Measurements from ENCODE around the gene MCC.
A peak's percentile ranks its signal among the peaks of the same experiment; 100 is the strongest.

MCC gene

DNA sequence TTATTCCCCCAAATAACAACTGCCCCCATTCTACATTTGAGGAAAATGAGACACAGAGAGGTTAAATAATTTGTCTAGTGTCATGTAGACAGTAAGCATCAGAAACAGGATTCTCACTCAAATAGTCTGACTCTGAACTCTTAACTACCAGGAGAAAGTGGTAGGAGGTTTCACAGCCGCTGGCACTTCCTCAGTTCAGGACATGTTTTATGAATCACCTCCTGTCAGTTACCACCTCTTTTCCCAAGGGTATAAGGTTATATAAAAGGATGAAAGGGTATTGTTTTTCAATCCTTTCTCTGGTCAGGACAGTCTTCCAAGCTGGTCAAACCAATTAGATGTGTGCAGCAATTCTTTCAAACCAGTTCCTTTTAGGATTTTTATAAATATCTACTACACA lies 105.5 kb downstream of the MCC start:
- TF ChIP-seq, protein P1, sequence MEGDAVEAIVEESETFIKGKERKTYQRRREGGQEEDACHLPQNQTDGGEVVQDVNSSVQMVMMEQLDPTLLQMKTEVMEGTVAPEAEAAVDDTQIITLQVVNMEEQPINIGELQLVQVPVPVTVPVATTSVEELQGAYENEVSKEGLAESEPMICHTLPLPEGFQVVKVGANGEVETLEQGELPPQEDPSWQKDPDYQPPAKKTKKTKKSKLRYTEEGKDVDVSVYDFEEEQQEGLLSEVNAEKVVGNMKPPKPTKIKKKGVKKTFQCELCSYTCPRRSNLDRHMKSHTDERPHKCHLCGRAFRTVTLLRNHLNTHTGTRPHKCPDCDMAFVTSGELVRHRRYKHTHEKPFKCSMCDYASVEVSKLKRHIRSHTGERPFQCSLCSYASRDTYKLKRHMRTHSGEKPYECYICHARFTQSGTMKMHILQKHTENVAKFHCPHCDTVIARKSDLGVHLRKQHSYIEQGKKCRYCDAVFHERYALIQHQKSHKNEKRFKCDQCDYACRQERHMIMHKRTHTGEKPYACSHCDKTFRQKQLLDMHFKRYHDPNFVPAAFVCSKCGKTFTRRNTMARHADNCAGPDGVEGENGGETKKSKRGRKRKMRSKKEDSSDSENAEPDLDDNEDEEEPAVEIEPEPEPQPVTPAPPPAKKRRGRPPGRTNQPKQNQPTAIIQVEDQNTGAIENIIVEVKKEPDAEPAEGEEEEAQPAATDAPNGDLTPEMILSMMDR (IDR thresholded peaks at IDR 0.05): no peak

DNA sequence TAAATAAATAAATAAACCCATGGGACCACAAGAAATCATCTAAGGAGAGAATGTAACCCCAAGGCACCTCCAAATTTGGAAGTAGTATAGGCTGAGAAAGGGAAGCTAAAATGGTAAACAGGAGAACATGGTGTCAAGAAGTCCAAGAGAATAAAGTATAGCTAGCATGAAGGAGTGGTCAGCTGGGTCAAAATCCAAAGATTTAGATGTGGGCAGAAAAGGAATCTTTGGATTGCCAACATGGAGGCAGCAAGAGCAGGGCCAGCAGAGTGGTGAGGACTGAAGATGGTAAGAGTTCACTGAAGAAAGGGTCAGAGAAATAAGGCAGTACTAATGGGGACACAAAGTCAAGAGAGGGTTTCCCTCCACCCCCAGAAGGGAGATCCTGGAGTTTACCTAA lies 106.5 kb downstream of the MCC start:
- TF ChIP-seq, protein P1 (IDR thresholded peaks at IDR 0.05): no peak

DNA sequence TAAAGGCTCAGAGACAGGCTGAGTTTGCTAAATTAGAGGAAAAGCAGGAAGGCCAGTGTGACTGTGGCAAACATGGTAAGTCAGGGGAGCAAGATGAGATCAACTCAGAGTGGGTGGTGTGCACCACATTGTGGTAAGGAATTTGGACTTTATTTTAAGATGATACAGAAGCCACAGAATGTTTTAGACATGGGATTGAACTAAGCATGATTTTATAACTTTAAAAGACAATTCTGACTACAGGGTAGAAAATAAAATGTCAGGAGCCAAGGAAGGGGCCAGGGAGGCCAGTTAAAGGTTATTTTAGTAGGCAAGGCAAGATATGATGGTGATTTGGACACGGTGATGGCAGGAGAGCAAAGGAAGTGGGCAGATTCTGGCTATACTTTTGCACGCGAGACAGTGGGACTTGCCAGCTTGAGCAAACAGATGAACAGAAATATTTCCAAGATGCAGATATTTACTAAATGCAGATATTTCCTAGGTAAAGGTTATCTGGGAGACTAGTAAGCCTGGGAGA lies 107.4 kb downstream of the MCC start:
- TF ChIP-seq, protein P1 (IDR thresholded peaks at IDR 0.05): no peak

DNA sequence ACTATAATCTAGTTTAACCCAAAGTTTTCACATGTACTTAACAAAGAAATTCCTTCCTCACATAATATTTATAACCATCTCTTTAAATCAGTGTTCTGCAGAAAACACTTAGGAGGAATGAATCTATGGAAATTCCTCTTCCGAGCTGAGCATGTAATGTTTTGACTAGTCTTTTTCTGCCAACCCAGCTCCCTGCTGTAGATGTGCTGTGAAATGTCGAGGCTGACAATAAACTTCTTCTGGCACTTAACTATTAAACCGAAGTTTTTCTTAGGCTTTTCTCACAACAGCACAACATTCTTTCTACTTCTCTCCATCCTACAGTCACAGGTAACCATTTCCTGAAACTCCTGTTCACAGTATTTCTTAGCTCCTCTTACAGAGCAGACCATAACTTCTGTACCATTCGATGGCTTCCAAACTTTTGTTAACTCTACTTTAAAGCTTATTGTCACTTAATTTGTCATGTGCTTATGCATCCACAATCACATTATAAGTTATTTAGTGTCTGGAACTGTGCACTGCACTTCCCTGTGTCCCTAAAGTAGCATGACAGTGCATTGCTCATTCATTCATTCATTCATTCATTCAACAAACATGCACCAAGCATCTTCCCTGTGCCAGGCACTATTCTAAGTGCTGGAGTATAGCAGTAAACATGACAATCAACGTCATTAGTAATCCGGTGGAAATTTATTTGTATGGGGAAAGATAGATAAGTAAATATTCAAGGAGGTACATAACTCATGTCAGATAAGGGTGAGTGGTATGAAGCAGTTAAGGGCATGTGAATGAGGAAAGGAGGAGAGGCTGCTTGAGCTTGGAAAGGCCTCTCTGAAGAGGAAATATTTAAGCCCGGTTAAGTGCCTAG lies 108.1 kb downstream of the MCC start:
- TF ChIP-seq, protein P1 (IDR thresholded peaks at IDR 0.05): no peak

DNA sequence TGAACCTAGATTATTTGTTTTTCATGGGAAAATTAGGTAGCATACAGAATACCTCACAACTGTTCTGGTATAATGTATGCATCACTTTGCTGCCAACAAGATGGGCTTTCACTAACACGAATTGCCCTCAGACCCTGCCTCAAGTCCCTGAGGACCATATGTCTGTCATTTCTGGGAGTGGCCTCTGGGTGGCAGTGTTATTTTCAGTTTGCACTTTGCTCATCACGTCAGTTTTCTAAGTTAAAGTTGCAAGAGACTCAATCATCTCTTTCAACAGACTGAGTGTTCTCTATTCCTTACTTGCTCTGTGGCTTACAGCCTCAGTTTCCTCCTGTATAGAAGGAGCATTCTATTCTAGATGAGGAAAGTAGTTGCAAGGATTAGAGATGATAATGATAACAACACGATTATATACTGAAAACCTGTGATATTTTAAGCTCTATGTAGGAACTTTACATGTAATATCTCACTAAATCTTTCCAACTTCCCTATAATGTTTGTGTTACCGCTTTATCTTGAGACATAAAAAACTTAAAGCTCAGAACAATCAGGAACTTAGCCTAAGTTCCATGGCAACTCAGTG lies 109.2 kb downstream of the MCC start:
- TF ChIP-seq, protein P1 (IDR thresholded peaks at IDR 0.05): peak; percentile 79

DNA sequence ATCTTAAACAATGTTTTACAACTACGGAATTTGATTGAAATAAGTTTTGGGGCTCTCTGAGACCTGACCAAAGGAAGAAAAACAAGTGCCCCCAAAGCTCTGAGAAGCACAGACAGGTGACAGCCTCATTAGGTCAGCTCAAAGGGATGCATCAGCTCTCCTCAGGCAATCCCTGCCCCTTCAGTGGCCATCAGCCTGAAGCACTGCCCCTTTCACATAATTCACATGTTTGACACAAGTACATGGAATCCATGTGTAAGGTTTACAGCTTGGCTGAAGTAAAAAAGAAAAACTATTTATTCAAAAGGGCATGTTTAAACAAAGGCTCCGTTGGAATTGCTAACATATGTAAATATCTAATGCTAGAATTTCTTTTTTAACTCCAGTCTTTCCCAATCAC lies 109.7 kb downstream of the MCC start:
- TF ChIP-seq, protein P1 (IDR thresholded peaks at IDR 0.05): no peak

DNA sequence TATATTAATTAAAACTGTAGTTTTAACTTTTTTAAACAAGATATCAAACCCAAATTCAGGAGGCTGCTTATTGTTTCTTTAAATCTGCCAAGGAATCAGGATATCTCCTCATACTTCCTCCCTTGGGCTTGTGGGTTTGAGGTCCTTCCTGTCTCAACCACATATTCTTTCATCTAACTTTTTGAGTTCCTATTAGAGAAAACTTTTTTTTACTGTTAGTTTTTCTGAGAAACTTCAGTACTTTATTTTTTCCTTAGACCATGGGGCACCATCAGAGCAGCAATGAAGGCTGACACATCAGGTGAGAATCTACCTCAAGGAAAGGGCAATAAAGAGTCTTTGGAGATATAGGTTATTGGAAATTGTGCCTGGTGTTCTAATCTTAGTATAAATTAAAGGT lies 110.2 kb downstream of the MCC start:
- TF ChIP-seq, protein P1 (IDR thresholded peaks at IDR 0.05): no peak
